K562 (cell line): ENCODE data around the gene ST6GAL1. TPM values are rescaled to one million over a fixed set of nuclear protein-coding genes. Genes with fewer than 3 reads are reported as not detected.
A peak's percentile ranks its signal among the peaks of the same experiment; 100 is the strongest.

Experiments
- ARID2 ChIP-seq: fragments of 450-650 bp; IDR thresholded peaks from 2 replicates; pipeline ENCODE4 v1.6.1; 2017; ENCODE audit warnings: antibody characterized with exemption, mild to moderate bottlenecking
- CBX1 ChIP-seq: sonication (generic); IDR thresholded peaks from 2 replicates; pipeline ENCODE4 v1.6.1; 2016; ENCODE audit warnings: antibody characterized with exemption, low read depth, mild to moderate bottlenecking
- CCNT2 ChIP-seq: IDR thresholded peaks from 2 replicates; pipeline ENCODE4 v1.6.1; 2011; ENCODE audit warnings: borderline replicate concordance, low read depth, mild to moderate bottlenecking, moderate library complexity, mixed read lengths, low read length; ENCODE audit not compliant: insufficient read length; ENCODE audit errors: extremely low read depth
- CEBPG ChIP-seq, 3 experiments: fragments of 200-800 bp in 1 of 3; sonication (Bioruptor generic) in 1 of 3; sonication (generic) in 1 of 3; formaldehyde crosslinking in 1 of 3; IDR thresholded peaks in 2 of 3; conservative IDR thresholded peaks in 1 of 3; 2 replicates each; pipeline versions ENCODE4 v1.6.1 to v1.8.0; 2016 to 2022; ENCODE audit warnings: missing compliant biosample characterization in 2 of 3, missing genetic modification characterization in 2 of 3, mild to moderate bottlenecking in 1 of 3, missing genetic modification reagents in 1 of 3
- CXXC5 ChIP-seq: fragments of 250-450 bp; sonication (Bioruptor Pico); IDR thresholded peaks from 2 replicates; pipeline ENCODE4 v1.8.0; 2022; ENCODE audit warnings: inconsistent platforms, mild to moderate bottlenecking, moderate library complexity
- EGR1 ChIP-seq: fragments of 450-650 bp; conservative IDR thresholded peaks from 2 replicates; pipeline ENCODE4 v1.6.1; 2017; ENCODE audit warnings: mild to moderate bottlenecking
- FOXJ2 ChIP-seq: fragments of 200-800 bp; sonication (Bioruptor generic); IDR thresholded peaks from 2 replicates; pipeline ENCODE4 v1.6.1; 2016; ENCODE audit warnings: missing genetic modification characterization, missing compliant biosample characterization
- KAT2B ChIP-seq: IDR thresholded peaks from one replicate; pipeline ENCODE4 v1.6.1; 2012; ENCODE audit warnings: low read depth, mild to moderate bottlenecking, control low read depth, inconsistent platforms, low read length, moderate library complexity
- KLF16 ChIP-seq: IDR thresholded peaks from 2 replicates; pipeline ENCODE4 v1.6.1; 2016; ENCODE audit warnings: antibody characterized with exemption
- MED1 ChIP-seq: sonication (generic); formaldehyde crosslinking; IDR thresholded peaks from 2 replicates; pipeline ENCODE4 v1.8.1; 2023; ENCODE audit warnings: missing genetic modification reagents, borderline replicate concordance
- POLR2AphosphoS5 ChIP-seq: IDR thresholded peaks from 2 replicates; pipeline ENCODE4 v1.6.1; 2011; ENCODE audit warnings: mild to moderate bottlenecking, low read depth, low read length, moderate library complexity; ENCODE audit not compliant: control insufficient read depth, insufficient read depth
- RBFOX2 ChIP-seq: fragments of 200-400 bp; formaldehyde crosslinking; IDR thresholded peaks from 2 replicates; pipeline ENCODE4 v1.6.1; 2017; ENCODE audit warnings: low read depth, mild to moderate bottlenecking, low read length, moderate library complexity
- RBM14 ChIP-seq: fragments of 200-400 bp; formaldehyde crosslinking; IDR thresholded peaks from 2 replicates; pipeline ENCODE4 v1.6.1; 2018; ENCODE audit warnings: low read depth, mild to moderate bottlenecking, low read length, moderate library complexity, borderline replicate concordance; ENCODE audit not compliant: insufficient read depth
- SLC30A9 ChIP-seq: fragments of 250-450 bp; sonication (Bioruptor Pico); IDR thresholded peaks from 2 replicates; pipeline ENCODE4 v1.8.0; 2022; ENCODE audit warnings: mild to moderate bottlenecking, moderate library complexity
- SMAD1 ChIP-seq: fragments of 150-350 bp; IDR thresholded peaks from 2 replicates; pipeline ENCODE4 v1.6.1; 2014; ENCODE audit warnings: low read length, low read depth; ENCODE audit not compliant: partially characterized antibody
- SREBF1 ChIP-seq: fragments of 150-350 bp; IDR thresholded peaks from 2 replicates; pipeline ENCODE4 v1.6.1; 2014; ENCODE audit warnings: antibody characterized with exemption, low read depth, low read length, borderline replicate concordance
- STAT5A ChIP-seq: IDR thresholded peaks from 2 replicates; pipeline ENCODE4 v1.6.1; 2012; ENCODE audit warnings: low read length, inconsistent platforms, borderline replicate concordance
- TAF15 ChIP-seq: fragments of 200-400 bp; formaldehyde crosslinking; IDR thresholded peaks from 2 replicates; pipeline ENCODE4 v1.6.1; 2017; ENCODE audit warnings: mild to moderate bottlenecking, low read depth, low read length, moderate library complexity
- U2AF2 ChIP-seq: fragments of 200-400 bp; formaldehyde crosslinking; optimal IDR thresholded peaks from 2 replicates; pipeline ENCODE3; 2017; ENCODE audit warnings: low read depth, mild to moderate bottlenecking, low read length
- ZC3H11A ChIP-seq: IDR thresholded peaks from 2 replicates; pipeline ENCODE4 v1.6.1; 2012; ENCODE audit warnings: low read depth, low read length, improper control_type of control experiment
- ZNF408 ChIP-seq: fragments of 250-450 bp; sonication (Bioruptor Pico); IDR thresholded peaks from 2 replicates; pipeline ENCODE4 v1.4.0; 2020; ENCODE audit warnings: low read depth, mild to moderate bottlenecking, moderate library complexity
- polyA plus RNA-seq, 8 experiments: library from polyadenylated mRNA; depleted of rRNA in 4 of 8; stranded (reverse) in 5 of 8; unstranded in 3 of 8; fragments of >200 nt; fragmentation: Nextera tagmentation in 2 of 8; fragmentation: Illumina TruSeq in 1 of 8; extraction: Ambion mirVana in 2 of 8; extraction: Trizol in 1 of 8; gene quantifications; 2 replicates each; pipeline versions ENCODE4 v1.2.1 to v1.2.3, GENCODE V29; 2011 to 2014; ENCODE audit warnings: inconsistent platforms in 1 of 8, missing spikeins in 1 of 8
- total RNA-seq, 7 experiments: library from RNA; depleted of rRNA in 6 of 7; stranded (reverse); fragments of >200 nt in 6 of 7; fragmentation: Illumina TruSeq in 2 of 7; extraction: Trizol in 2 of 7; gene quantifications; 2 replicates each; pipeline versions ENCODE4 v1.2.1 to v1.2.3, GENCODE V29; 2011 to 2021; ENCODE audit warnings: low replicate concordance in 1 of 7
- TF ChIP-seq, protein P1 (sequence below): fragments of 250-450 bp; sonication (Bioruptor Pico); IDR thresholded peaks from 2 replicates; pipeline ENCODE4 v1.4.0; 2020; ENCODE audit warnings: mild to moderate bottlenecking, moderate library complexity
- TF ChIP-seq, protein P2 (sequence below): sonication (generic); formaldehyde crosslinking; IDR thresholded peaks from 2 replicates; pipeline ENCODE4 v1.8.1; 2022; ENCODE audit warnings: missing genetic modification reagents

The ST6GAL1 gene
- total and polyA plus RNA-seq, 9 of the 15 experiments (the other 6 are each of a cell fraction or from before 2014, with no cell fraction given) = 31.9 to 145 (median 71.0) TPM

DNA sequence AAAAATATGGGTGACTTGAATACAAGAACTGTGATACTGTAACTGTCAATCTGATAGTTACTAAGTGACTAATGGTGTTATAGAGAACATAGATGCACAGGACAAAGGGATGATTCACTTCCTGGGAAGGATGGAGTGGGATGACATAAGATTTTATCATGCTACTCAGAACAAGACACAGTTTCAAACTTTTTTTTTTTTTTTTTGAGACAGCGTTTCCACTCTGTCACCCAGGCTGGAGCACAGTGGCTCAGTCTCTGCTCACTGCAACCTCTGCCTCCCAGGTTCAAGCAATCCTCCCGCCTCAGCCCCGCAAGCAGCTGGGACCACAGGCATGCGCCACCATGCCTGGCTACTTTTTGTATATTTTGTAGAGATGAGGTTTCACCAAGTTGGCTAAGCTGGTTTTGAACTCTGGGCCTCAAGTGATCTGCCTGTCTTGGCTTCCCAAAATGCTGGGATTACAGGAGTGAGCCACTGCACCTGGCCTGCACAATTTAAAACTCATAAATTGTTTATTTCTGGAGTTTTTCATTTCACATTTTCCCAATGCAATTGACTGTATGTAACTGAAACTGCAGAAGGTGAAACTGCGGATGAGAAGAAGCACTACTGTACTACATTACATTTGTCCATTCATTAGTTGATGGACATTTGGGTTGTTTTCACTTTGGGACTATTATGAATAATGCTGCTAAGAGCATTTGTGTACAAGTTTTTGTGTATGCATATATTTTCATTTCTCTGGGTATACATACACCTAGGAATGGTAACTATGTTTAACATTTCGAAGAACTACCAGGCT is 47.2 kb upstream of the ST6GAL1 start (continued):
- TF ChIP-seq TAF15 (no peak), MED1 (CRISPR knock-in tag) (no peak), EGR1 (peak; percentile 74), SREBF1 (0 out of 2 replicates have a peak, but pooled peaks have one; percentile 41), STAT5A (0 out of 2 replicates have a peak, but pooled peaks have one; percentile 40), SMAD1 (peak; percentile 39), KAT2B (no peak), FOXJ2 (peak; percentile 83; the same call in 1 of the 2 replicates), CBX1 (no peak), SLC30A9 (CRISPR knock-in tag) (no peak), ZNF408 (CRISPR knock-in tag) (no peak), ARID2 (no peak), RBFOX2 (peak; percentile 43; the same call in 1 of the 2 replicates), U2AF2 (no peak), ZC3H11A (no peak), CEBPG (CRISPR knock-in tag; IDR thresholded peaks at IDR 0.05) (peak; percentile 26; the same call in 1 of the 2 replicates), CEBPG (tag; conservative IDR thresholded peaks at IDR 0.05 in 1 of 2, IDR thresholded peaks at IDR 0.05 in 1 of 2) (0 out of 4 replicates have a peak, but pooled peaks of 1 of the 2 experiments have one; percentile 6), CXXC5 (peak; percentile 55; the same call in 1 of the 2 replicates), CCNT2 (peak; percentile 52), POLR2AphosphoS5 (no peak), RBM14 (no peak), KLF16 (no peak)
- TF ChIP-seq, protein P1, sequence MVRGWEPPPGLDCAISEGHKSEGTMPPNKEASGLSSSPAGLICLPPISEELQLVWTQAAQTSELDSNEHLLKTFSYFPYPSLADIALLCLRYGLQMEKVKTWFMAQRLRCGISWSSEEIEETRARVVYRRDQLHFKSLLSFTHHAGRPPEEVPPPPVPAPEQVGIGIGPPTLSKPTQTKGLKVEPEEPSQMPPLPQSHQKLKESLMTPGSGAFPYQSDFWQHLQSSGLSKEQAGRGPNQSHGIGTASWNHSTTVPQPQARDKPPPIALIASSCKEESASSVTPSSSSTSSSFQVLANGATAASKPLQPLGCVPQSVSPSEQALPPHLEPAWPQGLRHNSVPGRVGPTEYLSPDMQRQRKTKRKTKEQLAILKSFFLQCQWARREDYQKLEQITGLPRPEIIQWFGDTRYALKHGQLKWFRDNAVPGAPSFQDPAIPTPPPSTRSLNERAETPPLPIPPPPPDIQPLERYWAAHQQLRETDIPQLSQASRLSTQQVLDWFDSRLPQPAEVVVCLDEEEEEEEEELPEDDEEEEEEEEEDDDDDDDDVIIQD (CRISPR knock-in tag) = no peak
- TF ChIP-seq, protein P2, sequence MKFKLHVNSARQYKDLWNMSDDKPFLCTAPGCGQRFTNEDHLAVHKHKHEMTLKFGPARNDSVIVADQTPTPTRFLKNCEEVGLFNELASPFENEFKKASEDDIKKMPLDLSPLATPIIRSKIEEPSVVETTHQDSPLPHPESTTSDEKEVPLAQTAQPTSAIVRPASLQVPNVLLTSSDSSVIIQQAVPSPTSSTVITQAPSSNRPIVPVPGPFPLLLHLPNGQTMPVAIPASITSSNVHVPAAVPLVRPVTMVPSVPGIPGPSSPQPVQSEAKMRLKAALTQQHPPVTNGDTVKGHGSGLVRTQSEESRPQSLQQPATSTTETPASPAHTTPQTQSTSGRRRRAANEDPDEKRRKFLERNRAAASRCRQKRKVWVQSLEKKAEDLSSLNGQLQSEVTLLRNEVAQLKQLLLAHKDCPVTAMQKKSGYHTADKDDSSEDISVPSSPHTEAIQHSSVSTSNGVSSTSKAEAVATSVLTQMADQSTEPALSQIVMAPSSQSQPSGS (CRISPR knock-in tag) = no peak
